Dermis microvascular lymphatic vessel endothelial cell (primary cell): ENCODE data around the gene SSU72. TPM values are rescaled to one million over a fixed set of nuclear protein-coding genes. Genes with fewer than 3 reads are reported as not detected.
"Not testable (repeated sequence)": the region's sequence is repeated elsewhere in the genome, so short reads cannot be mapped to it uniquely, and the experiment has no call there.

Experiments
- DNase-seq, 2 donors: peaks; one replicate each; pipeline versions ENCODE4 v3.0.0 to v3.0.0-alpha.2; 2010; ENCODE audit warnings: low read depth in 2 of 2
- total RNA-seq: library from RNA; depleted of rRNA; stranded (reverse); fragments of >200 nt; gene quantifications from 2 replicates; pipeline ENCODE4 v1.2.1, GENCODE V29; 2014

Gene SSU72
- total RNA-seq, 1 donor from 2014 or later = 48.9 TPM

- DNase-seq = no peak
These were observed 31.6 kb downstream of the SSU72 start for GRCh38 chr1:1542766-1543705.

GRCh38 chr1:1541956-1542765 lies 32.5 kb downstream of the SSU72 start:
- no peak for DNase-seq

GRCh38 chr1:1540818-1541628 lies 33.6 kb downstream of the SSU72 start:
- DNase-seq = no peak

GRCh38 chr1:1540090-1540817 lies 34.4 kb downstream of the SSU72 start, which contains the start of gene TMEM240:
Gene TMEM240, minus strand, starts transcription at chr1:1540624. Its CDS starts 278 bp downstream, at chr1:1540346.
- peak in 1 of 2 donors; percentile 73 for DNase-seq

GRCh38 chr1:1539310-1540089 lies 35.2 kb downstream of the SSU72 start:
- peak in 1 of 2 donors; percentile 44 for DNase-seq

- no peak for DNase-seq
These were observed 35.7 kb downstream of the SSU72 start for GRCh38 chr1:1538989-1539309.

GRCh38 chr1:1538334-1538733 lies 36.3 kb downstream of the SSU72 start:
- no peak for DNase-seq

- no peak for DNase-seq
These were observed 36.9 kb downstream of the SSU72 start for GRCh38 chr1:1537626-1538250.

- DNase-seq = no peak
These were observed 37.6 kb downstream of the SSU72 start for GRCh38 chr1:1536938-1537546.

- DNase-seq = no peak
These were observed 38.4 kb downstream of the SSU72 start for GRCh38 chr1:1536019-1536937.

- no peak for DNase-seq
These were observed 39.3 kb downstream of the SSU72 start for GRCh38 chr1:1535201-1536018.

- no peak for DNase-seq
These were observed 40.1 kb downstream of the SSU72 start for GRCh38 chr1:1534401-1535154.

GRCh38 chr1:1533894-1534291 lies 40.8 kb downstream of the SSU72 start:
- DNase-seq = not testable (repeated sequence)

- not testable (repeated sequence) for DNase-seq
These were observed 41.3 kb downstream of the SSU72 start for GRCh38 chr1:1533176-1533893.

- no peak for DNase-seq
These were observed 42.7 kb downstream of the SSU72 start for GRCh38 chr1:1531947-1532346.

- no peak for DNase-seq
These were observed 44.7 kb downstream of the SSU72 start for GRCh38 chr1:1529936-1530335.
